Calu3 (cell line): ENCODE measurements around the gene TMEM209. TPM values are rescaled to one million over a fixed set of nuclear protein-coding genes. Genes with fewer than 3 reads are reported as not detected.

Experiments
- BruUV-seq: library from RNA; stranded (reverse); fragments of 400-500 nt; replicated peaks from 2 replicates; lab custom pipeline; 2021; lab: Mats Ljungman, UMichigan
- CTCF ChIA-PET: fragments of 300-600 bp; sonication (Branson Sonifier 250); formaldehyde crosslinking; loops from one replicate; lab custom pipeline; 2022; ENCODE audit warnings: antibody characterized with exemption; lab: Charles Lee
- DNase-seq: peaks from one replicate; pipeline ENCODE4 v3.0.0; 2022
- H3K27ac Mint-ChIP-seq: one replicate; pipeline ENCODE4 v1.8.0; 2022; ENCODE audit warnings: mixed read lengths; ENCODE audit not compliant: unreplicated experiment
- H3K27me3 Mint-ChIP-seq: one replicate; pipeline ENCODE4 v1.8.0; 2022; ENCODE audit warnings: mixed read lengths; ENCODE audit not compliant: unreplicated experiment
- H3K36me3 Mint-ChIP-seq: one replicate; pipeline ENCODE4 v1.8.0; 2022; ENCODE audit warnings: mild to moderate bottlenecking, moderate library complexity, mixed read lengths; ENCODE audit not compliant: insufficient read depth, unreplicated experiment
- H3K4me1 Mint-ChIP-seq: one replicate; pipeline ENCODE4 v1.8.0; 2022; ENCODE audit warnings: mild to moderate bottlenecking, low read depth, mixed read lengths; ENCODE audit not compliant: unreplicated experiment
- H3K4me3 Mint-ChIP-seq: one replicate; pipeline ENCODE4 v1.8.0; 2022; ENCODE audit warnings: mild to moderate bottlenecking, low read depth, moderate library complexity, mixed read lengths; ENCODE audit not compliant: unreplicated experiment
- H3K9me3 Mint-ChIP-seq: one replicate; pipeline ENCODE4 v1.8.0; 2022; ENCODE audit warnings: low read depth, mixed read lengths; ENCODE audit not compliant: unreplicated experiment
- intact Hi-C: fragments of 100-400 bp; cut with micrococcal nuclease; formaldehyde crosslinking; loops from one replicate; pipeline ENCODE4 v1.10.0; 2022; ENCODE audit not compliant: unreplicated experiment
- total RNA-seq: library from RNA; stranded (reverse); gene quantifications from 2 replicates; pipeline ENCODE4 v1.2.3, GENCODE V29; 2022
- TF ChIP-seq, protein P1 (sequence below): fragments of 200-600 bp; IDR thresholded peaks from one replicate; pipeline ENCODE4 v1.8.0; 2022; ENCODE audit warnings: antibody characterized with exemption; ENCODE audit not compliant: unreplicated experiment

The TMEM209 gene
- total RNA-seq, 1 experiment from 2014 or later: 26.6 TPM

- no TSS peak for BruUV-seq
- TF ChIP-seq, protein P1, sequence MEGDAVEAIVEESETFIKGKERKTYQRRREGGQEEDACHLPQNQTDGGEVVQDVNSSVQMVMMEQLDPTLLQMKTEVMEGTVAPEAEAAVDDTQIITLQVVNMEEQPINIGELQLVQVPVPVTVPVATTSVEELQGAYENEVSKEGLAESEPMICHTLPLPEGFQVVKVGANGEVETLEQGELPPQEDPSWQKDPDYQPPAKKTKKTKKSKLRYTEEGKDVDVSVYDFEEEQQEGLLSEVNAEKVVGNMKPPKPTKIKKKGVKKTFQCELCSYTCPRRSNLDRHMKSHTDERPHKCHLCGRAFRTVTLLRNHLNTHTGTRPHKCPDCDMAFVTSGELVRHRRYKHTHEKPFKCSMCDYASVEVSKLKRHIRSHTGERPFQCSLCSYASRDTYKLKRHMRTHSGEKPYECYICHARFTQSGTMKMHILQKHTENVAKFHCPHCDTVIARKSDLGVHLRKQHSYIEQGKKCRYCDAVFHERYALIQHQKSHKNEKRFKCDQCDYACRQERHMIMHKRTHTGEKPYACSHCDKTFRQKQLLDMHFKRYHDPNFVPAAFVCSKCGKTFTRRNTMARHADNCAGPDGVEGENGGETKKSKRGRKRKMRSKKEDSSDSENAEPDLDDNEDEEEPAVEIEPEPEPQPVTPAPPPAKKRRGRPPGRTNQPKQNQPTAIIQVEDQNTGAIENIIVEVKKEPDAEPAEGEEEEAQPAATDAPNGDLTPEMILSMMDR: no peak
- Mint-ChIP-seq H3K27ac (no peak overlapping the region), H3K27me3 (no peaks in the 10 kb centered on the region), H3K4me1 (peaks cover 15% of the 10 kb centered on the region), H3K36me3 (no peaks in the 10 kb centered on the region), H3K9me3 (no peaks in the 10 kb centered on the region), H3K4me3 (no peak overlapping the region)
- intact Hi-C loops: no loop called here
- DNase-seq: no peak
- CTCF ChIA-PET: no interaction called here
These were observed 10.8 kb upstream of the TMEM209 start for GRCh38 chr7:130216025-130216424.

DNA sequence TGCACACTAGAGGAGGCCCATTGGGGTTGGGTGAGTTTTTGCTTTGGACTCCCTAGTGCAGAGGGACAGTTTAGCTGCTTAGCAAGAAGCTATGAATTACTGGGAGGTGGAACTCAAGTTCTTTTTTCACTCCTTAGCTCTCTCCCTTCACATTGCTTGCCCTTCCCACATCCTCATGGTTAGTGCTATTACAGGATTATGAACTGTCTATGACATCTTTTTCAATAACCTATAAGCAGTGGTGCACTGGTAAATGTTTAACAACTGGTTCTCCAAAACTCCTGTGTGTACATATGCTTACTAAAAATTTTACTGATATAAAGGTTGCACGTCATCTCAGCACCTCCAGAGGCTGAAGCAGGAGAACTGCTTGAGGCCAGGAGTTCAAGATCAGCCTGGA lies 8.6 kb upstream of the TMEM209 start:
- Mint-ChIP-seq H3K9me3 (no peaks in the 10 kb centered on the region), H3K4me3 (no peak overlapping the region), H3K4me1 (no peaks in the 10 kb centered on the region), H3K27me3 (no peaks in the 10 kb centered on the region), H3K27ac (no peak overlapping the region), H3K36me3 (no peaks in the 10 kb centered on the region)
- DNase-seq: no peak
- no TSS peak for BruUV-seq
- TF ChIP-seq, protein P1: no peak
- CTCF ChIA-PET: interaction anchor here (0.7 to 0.9 kb wide), 4 partner anchors 9 to 217 kb away, joined by 3 to 7 read pairs (median 4); partner anchors contain the start of gene TMEM209
- intact Hi-C loops: no loop called here

GRCh38 chr7:130210181-130210935 lies 5.2 kb upstream of the TMEM209 start:
- Mint-ChIP-seq H3K27ac (no peak overlapping the region), H3K4me1 (peaks cover 4% of the 10 kb centered on the region), H3K36me3 (peaks cover 5% of the 10 kb centered on the region), H3K9me3 (no peaks in the 10 kb centered on the region), H3K27me3 (no peaks in the 10 kb centered on the region), H3K4me3 (no peak overlapping the region)
- TF ChIP-seq, protein P1: no peak
- CTCF ChIA-PET: no interaction called here
- no peak for DNase-seq
- BruUV-seq: no TSS peak
- intact Hi-C loops: no loop called here

- BruUV-seq: no TSS peak
- Mint-ChIP-seq H3K27ac (no peak overlapping the region), H3K4me3 (no peak overlapping the region), H3K9me3 (no peaks in the 10 kb centered on the region), H3K27me3 (no peaks in the 10 kb centered on the region), H3K36me3 (peaks cover 15% of the 10 kb centered on the region), H3K4me1 (peaks cover 5% of the 10 kb centered on the region)
- no peak for DNase-seq
- TF ChIP-seq, protein P1: no peak
- intact Hi-C loops: no loop called here
- CTCF ChIA-PET: no interaction called here
These were observed 3.3 kb upstream of the TMEM209 start for GRCh38 chr7:130208516-130208915.
